ENCODE data around the gene BMPR1B. TPM values are rescaled to one million over a fixed set of nuclear protein-coding genes. Genes with fewer than 3 reads are reported as not detected.

BMPR1B gene
- total RNA-seq, 1 experiment from 2014 or later = 0.35 TPM

DNA sequence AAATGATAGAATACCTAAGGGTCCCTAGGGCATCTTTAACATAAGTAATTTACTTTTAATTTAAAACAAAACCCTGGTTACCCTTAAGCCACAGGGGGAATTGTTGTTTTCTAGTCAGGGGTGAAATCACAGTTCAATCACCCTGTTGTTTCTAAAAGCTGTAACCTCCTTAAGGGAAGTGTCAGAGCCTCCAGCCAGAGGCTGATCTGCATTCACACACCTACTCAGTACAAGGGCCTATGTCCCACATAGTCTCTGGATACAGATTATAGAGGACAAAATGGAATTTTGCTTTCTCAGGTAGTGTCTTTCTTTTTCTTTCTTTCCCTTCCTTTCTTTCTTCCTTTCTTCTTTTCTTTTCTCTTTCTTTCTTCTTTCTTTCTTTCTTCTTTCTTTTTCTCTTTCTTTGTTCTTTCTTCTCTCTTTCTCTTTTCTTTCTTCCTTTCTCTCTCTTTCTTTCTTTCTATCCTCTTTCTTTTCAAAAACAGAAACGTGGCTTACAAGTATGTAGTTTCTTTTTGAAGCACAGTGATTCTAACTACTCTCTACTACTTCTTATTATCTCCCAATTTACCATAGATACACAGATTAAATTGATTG, 31.1 kb upstream of the BMPR1B start:
- no peak overlapping the region for H3K4me3 Mint-ChIP-seq

More for the DNA sequence above, 31.1 kb upstream of the BMPR1B start:
- H2BK15ac ChIP-seq (ENCODE audit: low read depth, low read length) = no peak overlapping the region
- no peak overlapping the region for H4K91ac ChIP-seq (ENCODE audit: insufficient read length, low read depth, low read length)
- H2BK20ac ChIP-seq (ENCODE audit: low read depth, low read length, poor library complexity, severe bottlenecking) = no peak overlapping the region
- TF ChIP-seq, protein P1, sequence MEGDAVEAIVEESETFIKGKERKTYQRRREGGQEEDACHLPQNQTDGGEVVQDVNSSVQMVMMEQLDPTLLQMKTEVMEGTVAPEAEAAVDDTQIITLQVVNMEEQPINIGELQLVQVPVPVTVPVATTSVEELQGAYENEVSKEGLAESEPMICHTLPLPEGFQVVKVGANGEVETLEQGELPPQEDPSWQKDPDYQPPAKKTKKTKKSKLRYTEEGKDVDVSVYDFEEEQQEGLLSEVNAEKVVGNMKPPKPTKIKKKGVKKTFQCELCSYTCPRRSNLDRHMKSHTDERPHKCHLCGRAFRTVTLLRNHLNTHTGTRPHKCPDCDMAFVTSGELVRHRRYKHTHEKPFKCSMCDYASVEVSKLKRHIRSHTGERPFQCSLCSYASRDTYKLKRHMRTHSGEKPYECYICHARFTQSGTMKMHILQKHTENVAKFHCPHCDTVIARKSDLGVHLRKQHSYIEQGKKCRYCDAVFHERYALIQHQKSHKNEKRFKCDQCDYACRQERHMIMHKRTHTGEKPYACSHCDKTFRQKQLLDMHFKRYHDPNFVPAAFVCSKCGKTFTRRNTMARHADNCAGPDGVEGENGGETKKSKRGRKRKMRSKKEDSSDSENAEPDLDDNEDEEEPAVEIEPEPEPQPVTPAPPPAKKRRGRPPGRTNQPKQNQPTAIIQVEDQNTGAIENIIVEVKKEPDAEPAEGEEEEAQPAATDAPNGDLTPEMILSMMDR (conservative IDR thresholded peaks at IDR 0.05) = no peak
- no peak overlapping the region for H4K8ac ChIP-seq (replicated peaks; ENCODE audit: insufficient read length, low read depth, low read length)
- WGBS (ENCODE audit: extremely low coverage, insufficient read length, low lambda C conversion rate) = no CpG with 5 or more reads among the region's 1 CpG
- H3K56ac ChIP-seq (ENCODE audit: insufficient read length, low read depth, low read length) = no peak overlapping the region
- H3K4me2 ChIP-seq (ENCODE audit: insufficient read depth, insufficient read length, low read length) = no peak overlapping the region
- H3K79me1 ChIP-seq (ENCODE audit: insufficient read depth, low read depth, low read length, poor library complexity, severe bottlenecking) = no peaks in the 10 kb centered on the region
- H3K36me3 Mint-ChIP-seq (ENCODE audit: insufficient read depth in 1 of 3, low read depth in 3 of 3) = no peaks in the 10 kb centered on the region
- no peaks in the 10 kb centered on the region for H3K79me2 ChIP-seq (ENCODE audit: insufficient read depth, low read length)
- H3K14ac ChIP-seq (ENCODE audit: insufficient read depth, low read length) = no peak overlapping the region
- H3K27me3 ChIP-seq (ENCODE audit: insufficient read depth, low read length) = no peaks in the 10 kb centered on the region
- no peak overlapping the region for H3K18ac ChIP-seq (ENCODE audit: insufficient read length, low read depth, low read length)
- no peak overlapping the region for H2AK5ac ChIP-seq (ENCODE audit: insufficient read length, low read length)
- H2BK120ac ChIP-seq (ENCODE audit: low read depth, low read length, poor library complexity, severe bottlenecking) = no peak overlapping the region
- H2AFZ ChIP-seq (ENCODE audit: low read length) = no peak overlapping the region
- no peak overlapping the region for H4K5ac ChIP-seq (ENCODE audit: insufficient read length, low read depth, low read length)
- H3K9me3 ChIP-seq (ENCODE audit: control insufficient read depth, low read depth, low read length) = no peaks in the 10 kb centered on the region
- no peaks in the 10 kb centered on the region for H3K9me3 Mint-ChIP-seq
- H3K23ac ChIP-seq (ENCODE audit: insufficient read length, low read depth, low read length) = no peak overlapping the region
- H3K4me1 ChIP-seq (ENCODE audit: insufficient read depth, low read length) = no peaks in the 10 kb centered on the region
- H3K9ac ChIP-seq (ENCODE audit: extremely low read depth, insufficient read length, low read length) = no peak overlapping the region
- no peak overlapping the region for H2BK5ac ChIP-seq (ENCODE audit: insufficient read length, low read length)
- no peak overlapping the region for H2BK12ac ChIP-seq (ENCODE audit: insufficient read length, low read depth, low read length)
- no peak overlapping the region for H3K27ac Mint-ChIP-seq
- no peak overlapping the region for H3K27ac ChIP-seq (ENCODE audit: insufficient read length, low read depth, low read length)
- no peak overlapping the region for H3K4ac ChIP-seq (ENCODE audit: low read depth, low read length)
- DNase-seq = no peak
- H3K27me3 Mint-ChIP-seq (ENCODE audit: low read depth) = peaks cover 2% of the 10 kb centered on the region; the same call in 1 of the 2 replicates
- no peaks in the 10 kb centered on the region for H4K20me1 ChIP-seq (ENCODE audit: control insufficient read depth, insufficient read depth, insufficient read length)
- H3T11ph ChIP-seq (ENCODE audit: low read length) = no peak overlapping the region
- peaks cover 0 to 5% of the 10 kb centered on the region in 2 experiments; a peak in 2 of 4 replicates for H3K4me1 Mint-ChIP-seq
- H3K23me2 ChIP-seq (ENCODE audit: insufficient read length, low read depth, low read length, poor library complexity, severe bottlenecking) = no peaks in the 10 kb centered on the region

Measured in H9 (cell line).